ENCODE measurements around the gene MARF1.
"Not testable (repeated sequence)": the region's sequence is repeated elsewhere in the genome, so short reads cannot be mapped to it uniquely, and the experiment has no call there.

Gene MARF1

GRCh38 chr16:15610369-15610871 lies 32.5 kb downstream of the MARF1 start:
- H3K4me3 ChIP-seq (ENCODE audit: low read length): no peak overlapping the region
- TF ChIP-seq, protein P1, sequence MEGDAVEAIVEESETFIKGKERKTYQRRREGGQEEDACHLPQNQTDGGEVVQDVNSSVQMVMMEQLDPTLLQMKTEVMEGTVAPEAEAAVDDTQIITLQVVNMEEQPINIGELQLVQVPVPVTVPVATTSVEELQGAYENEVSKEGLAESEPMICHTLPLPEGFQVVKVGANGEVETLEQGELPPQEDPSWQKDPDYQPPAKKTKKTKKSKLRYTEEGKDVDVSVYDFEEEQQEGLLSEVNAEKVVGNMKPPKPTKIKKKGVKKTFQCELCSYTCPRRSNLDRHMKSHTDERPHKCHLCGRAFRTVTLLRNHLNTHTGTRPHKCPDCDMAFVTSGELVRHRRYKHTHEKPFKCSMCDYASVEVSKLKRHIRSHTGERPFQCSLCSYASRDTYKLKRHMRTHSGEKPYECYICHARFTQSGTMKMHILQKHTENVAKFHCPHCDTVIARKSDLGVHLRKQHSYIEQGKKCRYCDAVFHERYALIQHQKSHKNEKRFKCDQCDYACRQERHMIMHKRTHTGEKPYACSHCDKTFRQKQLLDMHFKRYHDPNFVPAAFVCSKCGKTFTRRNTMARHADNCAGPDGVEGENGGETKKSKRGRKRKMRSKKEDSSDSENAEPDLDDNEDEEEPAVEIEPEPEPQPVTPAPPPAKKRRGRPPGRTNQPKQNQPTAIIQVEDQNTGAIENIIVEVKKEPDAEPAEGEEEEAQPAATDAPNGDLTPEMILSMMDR (conservative IDR thresholded peaks at IDR 0.05; ENCODE audit: low read length): no peak
- peak; percentile 26 for DNase-seq (ENCODE audit: low read depth)

GRCh38 chr16:15609286-15609649 lies 33.7 kb downstream of the MARF1 start:
- no peak overlapping the region for H3K4me3 ChIP-seq (ENCODE audit: low read length)
- TF ChIP-seq, protein P1 (conservative IDR thresholded peaks at IDR 0.05; ENCODE audit: low read length): no peak
- DNase-seq (ENCODE audit: low read depth): no peak

DNA sequence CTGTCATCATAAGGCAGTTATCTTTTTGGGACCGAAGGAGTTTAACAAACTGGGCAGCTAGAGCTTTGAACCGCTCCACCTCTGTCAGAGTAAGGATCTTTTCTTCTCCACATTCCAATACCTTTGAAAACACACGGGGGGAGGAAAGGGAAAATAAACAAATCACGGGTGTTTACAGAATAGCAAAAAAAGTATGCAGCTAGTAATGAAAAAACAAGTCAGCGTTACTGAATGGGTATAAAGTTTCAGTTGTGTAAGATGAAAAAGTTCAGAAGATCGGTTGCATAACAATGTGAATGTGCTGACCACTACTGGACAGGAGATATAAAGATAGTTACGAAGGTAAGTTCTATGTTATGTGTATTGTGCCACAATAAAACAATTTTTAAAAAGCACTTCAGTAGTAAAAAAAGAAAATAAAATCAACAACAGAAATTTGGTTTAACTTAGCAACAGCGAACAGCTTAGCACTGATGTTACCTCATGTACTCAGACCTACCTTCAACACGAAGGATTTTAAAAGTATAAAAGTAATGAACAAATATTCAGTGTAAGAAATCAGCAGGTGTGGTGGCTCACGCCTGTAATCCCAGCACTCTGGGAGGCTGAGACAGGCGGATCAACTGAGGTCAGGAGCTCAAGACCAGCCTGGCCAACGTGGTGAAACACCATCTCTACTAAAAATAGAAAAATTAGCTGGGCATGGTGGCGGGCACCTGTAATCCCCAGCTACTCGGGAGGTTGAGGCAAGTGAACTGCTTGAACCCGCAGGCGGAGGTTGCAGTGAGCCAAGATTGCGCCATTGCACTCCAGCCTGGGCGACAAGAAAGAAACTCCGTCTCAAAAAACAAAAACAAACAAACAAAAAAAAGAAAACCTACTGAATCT lies 34.3 kb downstream of the MARF1 start:
- H3K4me3 ChIP-seq (ENCODE audit: low read length): no peak overlapping the region
- TF ChIP-seq, protein P1 (conservative IDR thresholded peaks at IDR 0.05; ENCODE audit: low read length): no peak
- no peak for DNase-seq (ENCODE audit: low read depth)

- TF ChIP-seq, protein P1 (conservative IDR thresholded peaks at IDR 0.05; ENCODE audit: low read length): no peak
- DNase-seq (ENCODE audit: low read depth): no peak
- no peak overlapping the region for H3K4me3 ChIP-seq (ENCODE audit: low read length)
These were observed 35.1 kb downstream of the MARF1 start for GRCh38 chr16:15607700-15608396.

DNA sequence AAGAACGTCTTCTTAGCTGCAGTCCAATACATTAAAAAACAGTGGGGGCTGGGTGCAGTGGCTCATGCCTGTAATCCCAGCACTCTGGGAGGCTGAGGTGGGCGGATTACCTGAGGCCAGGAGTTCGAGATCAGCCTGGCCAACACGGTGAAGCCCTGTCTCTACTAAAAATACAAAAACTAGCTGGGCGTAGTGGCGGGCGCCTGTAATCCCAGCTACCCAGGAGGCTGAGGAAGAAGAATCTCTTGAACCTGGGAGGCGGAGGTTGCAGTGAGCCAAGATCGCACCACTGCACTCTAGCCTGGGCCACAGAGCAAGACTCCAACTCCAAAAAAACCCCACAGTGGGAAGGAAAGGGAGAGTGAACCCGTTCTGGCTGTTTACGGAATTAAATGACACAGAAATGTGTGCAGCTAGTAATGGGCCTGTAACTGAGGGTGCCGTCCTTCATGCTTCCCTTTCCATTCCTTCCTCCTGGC lies 35.7 kb downstream of the MARF1 start:
- not testable (repeated sequence) for DNase-seq (ENCODE audit: low read depth); H3K4me3 ChIP-seq (ENCODE audit: low read length)

DNA sequence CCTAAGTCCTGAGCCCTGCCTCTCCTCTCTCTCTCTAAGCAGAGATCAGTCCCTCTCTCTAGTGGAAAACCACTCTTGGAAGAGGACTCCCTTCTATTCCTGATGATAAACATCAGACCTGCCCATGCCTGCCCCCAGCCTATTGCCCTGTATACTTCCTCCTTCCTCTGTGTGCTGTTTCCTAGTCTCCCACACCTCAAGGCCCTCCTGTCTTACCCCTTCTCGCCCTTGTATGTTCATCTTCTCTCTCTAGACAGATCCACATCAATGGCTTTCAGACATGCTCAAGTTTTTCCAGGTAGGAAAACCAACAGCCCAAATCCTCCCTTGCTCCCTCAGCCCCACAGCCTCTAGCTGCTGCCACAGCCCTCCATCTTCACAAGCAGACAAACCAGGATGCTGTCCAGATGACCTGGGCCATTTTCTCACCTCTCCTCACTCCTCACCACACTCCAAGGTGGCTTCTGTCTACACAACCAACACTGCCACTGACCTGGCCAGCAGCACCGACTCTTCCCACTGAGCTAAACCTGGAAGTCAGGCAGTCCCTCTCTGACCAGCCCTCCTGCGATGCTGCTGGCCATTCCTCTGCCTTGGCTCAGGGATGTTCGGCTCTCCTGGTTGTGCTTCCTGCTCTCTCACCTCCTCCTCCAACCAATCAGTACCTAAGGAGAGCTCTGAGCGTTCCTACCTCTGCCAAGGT lies 36.3 kb downstream of the MARF1 start:
- no peak overlapping the region for H3K4me3 ChIP-seq (ENCODE audit: low read length)
- TF ChIP-seq, protein P1 (conservative IDR thresholded peaks at IDR 0.05; ENCODE audit: low read length): no peak
- no peak for DNase-seq (ENCODE audit: low read depth)

DNA sequence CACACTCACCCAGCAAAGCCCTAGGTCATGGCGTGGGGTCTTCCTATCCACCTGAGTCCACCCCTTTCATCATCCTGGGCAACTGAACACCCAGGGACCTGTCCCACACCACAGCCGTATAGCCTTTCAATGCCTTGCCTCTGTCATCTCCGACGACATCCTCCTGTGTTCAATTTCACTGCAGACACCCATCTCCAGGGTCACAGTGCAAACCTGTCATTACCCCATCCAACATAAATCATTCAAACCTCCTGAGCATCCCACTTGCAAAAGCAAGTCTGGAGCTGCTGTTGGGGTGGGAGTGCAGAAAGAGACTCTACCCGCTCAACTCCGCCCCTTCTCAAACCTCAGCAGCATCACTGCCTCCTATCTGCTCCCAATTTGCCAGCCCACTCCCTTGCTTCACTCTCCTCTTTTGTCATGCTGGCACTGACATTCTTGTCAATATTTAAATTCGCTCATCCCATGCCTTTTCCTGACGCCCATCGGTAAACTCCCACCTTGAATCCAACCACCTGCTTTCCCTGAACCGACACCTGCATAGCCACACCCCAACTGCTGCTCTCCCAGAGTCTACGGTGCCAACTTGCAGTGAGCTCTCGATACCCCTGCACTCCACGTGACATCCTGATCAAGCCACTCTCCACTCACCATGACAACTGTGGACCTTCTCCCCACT lies 37.0 kb downstream of the MARF1 start:
- H3K4me3 ChIP-seq (ENCODE audit: low read length): no peak overlapping the region
- TF ChIP-seq, protein P1 (conservative IDR thresholded peaks at IDR 0.05; ENCODE audit: low read length): no peak
- no peak for DNase-seq (ENCODE audit: low read depth)
